ENCODE measurements around the gene A1BG.

- TF ChIP-seq, protein P1, sequence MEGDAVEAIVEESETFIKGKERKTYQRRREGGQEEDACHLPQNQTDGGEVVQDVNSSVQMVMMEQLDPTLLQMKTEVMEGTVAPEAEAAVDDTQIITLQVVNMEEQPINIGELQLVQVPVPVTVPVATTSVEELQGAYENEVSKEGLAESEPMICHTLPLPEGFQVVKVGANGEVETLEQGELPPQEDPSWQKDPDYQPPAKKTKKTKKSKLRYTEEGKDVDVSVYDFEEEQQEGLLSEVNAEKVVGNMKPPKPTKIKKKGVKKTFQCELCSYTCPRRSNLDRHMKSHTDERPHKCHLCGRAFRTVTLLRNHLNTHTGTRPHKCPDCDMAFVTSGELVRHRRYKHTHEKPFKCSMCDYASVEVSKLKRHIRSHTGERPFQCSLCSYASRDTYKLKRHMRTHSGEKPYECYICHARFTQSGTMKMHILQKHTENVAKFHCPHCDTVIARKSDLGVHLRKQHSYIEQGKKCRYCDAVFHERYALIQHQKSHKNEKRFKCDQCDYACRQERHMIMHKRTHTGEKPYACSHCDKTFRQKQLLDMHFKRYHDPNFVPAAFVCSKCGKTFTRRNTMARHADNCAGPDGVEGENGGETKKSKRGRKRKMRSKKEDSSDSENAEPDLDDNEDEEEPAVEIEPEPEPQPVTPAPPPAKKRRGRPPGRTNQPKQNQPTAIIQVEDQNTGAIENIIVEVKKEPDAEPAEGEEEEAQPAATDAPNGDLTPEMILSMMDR (IDR thresholded peaks at IDR 0.05; ENCODE audit: poor library complexity): no peak
- no peak for TF ChIP-seq EZH2 (IDR thresholded peaks at IDR 0.05; ENCODE audit: borderline replicate concordance)
- TF ChIP-seq EZH2phosphoT487 (IDR thresholded peaks at IDR 0.05; ENCODE audit: low read depth, severe bottlenecking, unreplicated experiment): no peak
Observed at GRCh38 chr19:58338825-58339558, 14.3 kb downstream of the A1BG start.
